PFSK-1 (cell line): ENCODE data around the gene CNKSR1.

Experiments used
- FOXP2 ChIP-seq: optimal IDR thresholded peaks from 2 replicates; pipeline ENCODE3; 2011; ENCODE audit warnings: borderline replicate concordance, control low read depth, inconsistent platforms; ENCODE audit not compliant: insufficient read depth; ENCODE audit errors: extremely low read length, extremely low read depth
- POLR2AphosphoS5 ChIP-seq: IDR thresholded peaks from 2 replicates; pipeline ENCODE4 v1.6.1; 2012; ENCODE audit warnings: low read depth, mild to moderate bottlenecking, control low read depth, low read length, moderate library complexity
- REST ChIP-seq, 2 experiments: IDR thresholded peaks; 2 replicates each; pipeline versions ENCODE4 v1.6.1 to v1.8.0; 2011 to 2012; ENCODE audit warnings: low read depth in 2 of 2, low read length in 2 of 2, control low read depth in 1 of 2, inconsistent platforms in 1 of 2, mild to moderate bottlenecking in 1 of 2, moderate library complexity in 1 of 2; ENCODE audit not compliant: insufficient read depth in 1 of 2
- SIN3A ChIP-seq: IDR thresholded peaks from 2 replicates; pipeline ENCODE4 v1.6.1; 2012; ENCODE audit warnings: mild to moderate bottlenecking, low read length, moderate library complexity, borderline replicate concordance; ENCODE audit not compliant: insufficient read depth
- TAF1 ChIP-seq: IDR thresholded peaks from 2 replicates; pipeline ENCODE4 v1.6.1; 2012; ENCODE audit warnings: low read length, control low read depth, borderline replicate concordance; ENCODE audit not compliant: insufficient read depth

Gene CNKSR1

GRCh38 chr1:26132834-26133167 is 44.5 kb upstream of the CNKSR1 start:
- TF ChIP-seq SIN3A, result no peak
- no peak for TF ChIP-seq FOXP2
- TF ChIP-seq TAF1, result no peak
- no peak for TF ChIP-seq POLR2AphosphoS5
- TF ChIP-seq REST (IDR thresholded peaks at IDR 0.05; ENCODE audit: insufficient read depth in 1 of 2, low read depth in 2 of 2, low read length in 2 of 2), result no peak

DNA sequence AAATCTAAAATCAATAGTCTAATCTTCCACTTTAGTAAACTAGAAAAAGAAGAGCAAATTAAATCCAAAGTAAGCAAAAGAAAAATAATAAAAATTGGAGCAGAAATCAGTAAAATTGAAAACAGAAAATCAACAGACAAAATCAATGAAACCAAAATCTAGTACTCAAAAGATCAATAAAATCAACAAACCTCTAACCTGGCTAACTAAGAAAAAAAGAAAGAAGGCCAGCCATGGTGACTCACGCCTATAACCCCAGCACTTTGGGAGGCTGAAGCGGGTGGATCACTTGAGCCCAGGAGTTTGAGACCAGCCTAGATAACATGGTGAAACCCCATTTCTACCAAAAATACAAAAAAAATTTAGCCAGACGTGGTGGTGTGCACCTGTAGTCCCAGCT is 42.8 kb upstream of the CNKSR1 start:
- TF ChIP-seq REST (IDR thresholded peaks at IDR 0.05; ENCODE audit: insufficient read depth in 1 of 2, low read depth in 2 of 2, low read length in 2 of 2) (no peak), POLR2AphosphoS5 (no peak), FOXP2 (no peak), TAF1 (no peak)

- no peak for TF ChIP-seq TAF1
- TF ChIP-seq POLR2AphosphoS5, result no peak
- no peak for TF ChIP-seq FOXP2
- TF ChIP-seq SIN3A, result no peak
- TF ChIP-seq REST (IDR thresholded peaks at IDR 0.05; ENCODE audit: insufficient read depth in 1 of 2, low read depth in 2 of 2, low read length in 2 of 2), result no peak
Observed at GRCh38 chr1:26138974-26139558, 38.2 kb upstream of the CNKSR1 start.

DNA sequence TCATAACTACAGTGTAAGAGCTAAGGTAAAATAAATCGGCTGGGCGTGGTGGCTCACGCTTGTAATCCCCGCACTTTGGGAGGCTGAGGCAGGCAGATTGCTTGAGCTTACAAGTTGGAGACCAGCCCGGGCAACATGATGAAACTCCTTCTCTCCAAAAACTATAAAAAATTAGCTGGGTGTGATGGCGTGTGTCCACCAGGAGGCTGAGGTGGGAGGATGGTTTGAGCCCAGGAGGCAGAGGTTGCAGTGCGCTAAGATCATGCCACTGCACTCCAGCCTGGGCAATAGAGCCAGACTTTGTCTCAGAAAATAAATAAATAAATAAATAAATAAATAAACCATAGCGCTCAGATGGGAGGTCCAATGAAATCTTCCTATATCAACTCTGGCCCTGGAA is 35.1 kb upstream of the CNKSR1 start:
- TF ChIP-seq TAF1, result no peak
- TF ChIP-seq SIN3A, result no peak
- no peak for TF ChIP-seq POLR2AphosphoS5
- TF ChIP-seq REST (IDR thresholded peaks at IDR 0.05; ENCODE audit: insufficient read depth in 1 of 2, low read depth in 2 of 2, low read length in 2 of 2), result no peak
- TF ChIP-seq FOXP2, result no peak
